Urothelium cell line (cell line): ENCODE results near the gene CILP.
"Not testable (repeated sequence)": the region's sequence is repeated elsewhere in the genome, so short reads cannot be mapped to it uniquely, and the experiment has no call there.

Source experiments
- DNase-seq: peaks from one replicate; pipeline ENCODE4 v3.0.0; 2011; ENCODE audit warnings: low spot score, mixed read lengths
- FAIRE-seq: peaks from 2 replicates; lab custom pipeline; 2011; peaks lifted over from hg19 to GRCh38; lab: Jason Lieb, UNC

CILP gene

DNA sequence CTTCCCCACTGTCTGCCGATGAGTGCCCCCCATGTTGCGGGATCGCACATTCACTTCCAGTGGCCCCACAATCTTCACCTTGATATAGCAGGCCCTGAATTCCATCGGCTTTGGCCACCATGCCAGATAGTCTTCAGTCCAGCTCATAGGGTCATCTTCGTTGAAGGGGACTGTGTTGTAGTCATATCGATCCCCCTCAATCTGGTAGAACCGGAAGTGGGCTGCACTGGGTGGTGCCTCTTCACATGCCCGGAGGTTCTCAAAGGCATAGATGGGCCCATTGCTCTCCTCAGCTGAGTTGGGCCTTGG is 14.0 kb downstream of the CILP start:
- DNase-seq (no peak), FAIRE-seq (peak; percentile 13)

DNA sequence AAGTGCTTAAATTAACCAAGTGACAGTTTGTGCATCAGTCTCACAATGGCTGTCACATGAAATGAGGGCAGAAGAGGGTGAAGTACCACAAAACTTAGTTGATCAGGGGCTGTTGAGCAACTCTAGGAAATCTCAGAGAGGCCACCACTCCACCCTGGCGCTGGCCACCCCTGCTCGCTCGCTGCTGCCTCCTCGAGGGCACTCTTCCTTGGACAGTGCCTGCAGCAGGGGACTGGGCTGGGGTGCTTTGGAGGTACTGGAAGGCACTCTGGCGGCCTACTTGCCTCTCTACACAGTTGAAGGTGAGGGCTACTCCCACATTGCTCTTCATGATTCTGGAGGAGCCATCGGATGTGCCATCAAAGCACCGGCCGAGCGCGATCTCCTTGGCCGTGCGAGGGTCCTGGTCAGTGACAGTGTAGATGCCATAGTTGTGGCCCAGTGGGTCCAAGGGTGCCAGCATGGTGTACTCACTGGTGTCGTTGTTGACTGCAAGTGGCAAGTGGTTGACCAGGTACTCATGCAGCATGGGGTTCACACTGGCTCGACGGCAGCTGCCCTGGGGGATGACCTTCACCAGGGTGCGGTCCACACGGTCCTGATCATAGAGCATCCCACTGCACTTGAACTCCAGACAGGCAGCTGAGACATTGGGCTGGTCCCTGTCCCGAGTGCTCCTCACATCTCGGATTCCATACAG is 14.5 kb downstream of the CILP start:
- DNase-seq (peak; percentile 2), FAIRE-seq (peak; percentile 62)

DNA sequence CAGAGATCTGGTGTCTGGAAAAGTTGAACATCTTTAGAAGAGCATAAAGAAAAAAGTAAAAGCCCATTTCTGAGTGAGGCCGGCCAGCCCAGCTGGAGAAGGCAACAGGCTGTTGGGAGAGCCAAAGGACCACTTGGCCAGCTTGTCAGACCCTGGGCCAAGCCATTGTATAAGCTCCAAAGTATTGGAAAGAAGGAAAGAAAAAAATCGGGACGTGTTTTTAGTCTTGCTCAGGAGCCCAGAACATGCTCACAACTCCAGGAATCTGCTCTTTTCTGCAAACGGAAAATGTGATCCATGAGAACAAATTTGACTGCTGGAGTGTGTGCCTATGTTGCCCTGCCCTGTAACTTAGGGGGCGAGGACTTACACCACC is 15.7 kb downstream of the CILP start:
- DNase-seq, result no peak

DNA sequence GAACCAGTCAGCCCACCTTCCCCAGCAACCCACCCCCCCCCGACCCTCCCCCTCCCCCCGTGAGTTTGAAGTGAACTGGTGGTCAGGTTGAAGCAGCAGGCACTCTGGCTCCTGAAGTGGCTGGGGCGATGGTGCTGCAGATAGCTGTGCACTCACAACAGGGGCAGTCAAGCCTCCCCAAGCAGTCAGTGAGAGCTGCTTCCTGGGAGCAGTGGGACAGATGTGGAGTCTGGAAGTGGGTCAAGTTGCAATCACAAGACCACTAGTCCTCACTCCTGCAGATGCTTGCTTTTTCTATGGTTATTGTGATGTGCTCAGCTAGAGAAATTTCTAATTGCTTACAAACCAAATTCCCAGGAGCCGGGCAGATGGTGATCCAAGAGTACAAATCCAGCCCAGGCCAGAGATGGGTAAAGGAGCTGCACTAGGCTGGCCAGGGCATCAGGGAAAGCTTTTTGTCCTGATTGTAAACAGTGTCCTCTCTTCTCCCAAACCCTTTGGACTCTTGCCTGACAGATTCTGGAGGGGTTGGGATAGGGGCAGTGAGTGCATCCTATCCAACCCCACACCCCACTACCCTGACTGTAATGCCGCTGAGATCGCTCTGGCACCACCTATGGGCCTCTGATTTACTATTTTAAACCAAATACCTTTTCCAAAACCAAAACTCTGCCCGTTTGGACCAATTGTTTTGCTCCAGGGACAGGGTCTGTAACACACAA is 16.3 kb downstream of the CILP start:
- no peak for DNase-seq
- no peak for FAIRE-seq

More for the DNA sequence above, 15.7 kb downstream of the CILP start:
- no peak for FAIRE-seq

DNA sequence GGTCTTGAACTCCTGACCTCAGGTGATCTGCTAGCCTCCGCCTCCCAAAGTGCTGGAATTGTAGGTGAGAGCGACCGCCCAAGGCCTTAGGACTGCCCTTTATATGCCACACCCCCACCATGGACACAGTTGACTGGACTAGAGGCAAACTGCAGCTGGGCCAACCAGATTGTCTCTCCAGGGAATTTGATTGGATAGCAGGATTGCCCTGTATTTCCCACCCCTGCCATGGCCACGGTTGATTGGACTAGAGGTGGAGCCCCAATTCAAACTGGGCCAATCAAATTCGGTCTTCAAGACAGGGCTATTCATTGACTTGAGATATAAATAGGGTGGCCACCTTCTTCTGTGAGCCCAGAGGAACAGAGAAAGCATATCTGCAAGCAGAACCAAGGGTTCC is 19.3 kb downstream of the CILP start:
- DNase-seq (peak; percentile 11), FAIRE-seq (no peak)

DNA sequence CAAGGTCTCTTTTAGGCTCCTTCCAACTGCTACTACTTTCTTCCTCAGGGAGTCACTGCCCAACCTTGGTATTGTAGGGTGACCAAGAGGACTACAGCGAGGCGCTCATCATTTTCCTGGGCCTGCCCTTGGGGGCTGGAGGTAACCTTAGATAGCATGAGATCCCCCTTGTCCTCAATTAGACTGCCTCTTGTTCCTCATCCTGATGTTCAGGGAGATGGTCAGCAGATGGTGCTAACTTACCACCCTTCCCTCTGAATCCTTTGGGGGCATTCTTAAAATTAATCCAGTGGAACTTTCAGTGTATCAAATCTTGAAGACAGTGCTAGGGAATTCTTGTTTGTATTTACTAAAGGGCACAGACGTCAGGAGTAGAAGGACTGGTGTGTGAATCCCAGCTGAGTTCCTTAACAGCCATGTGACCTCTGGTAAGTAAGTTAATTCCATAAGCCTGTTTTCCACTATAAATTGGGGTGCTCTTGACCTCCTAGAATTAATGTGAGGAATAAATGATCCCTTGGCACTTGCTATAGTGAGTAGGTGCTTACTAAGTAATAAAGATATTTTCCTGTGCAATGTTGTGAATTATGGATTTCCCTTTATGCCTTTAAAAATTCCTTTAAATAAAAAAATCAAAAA is 22.1 kb downstream of the CILP start:
- FAIRE-seq (peak; percentile 56), DNase-seq (peak; percentile 66)

DNA sequence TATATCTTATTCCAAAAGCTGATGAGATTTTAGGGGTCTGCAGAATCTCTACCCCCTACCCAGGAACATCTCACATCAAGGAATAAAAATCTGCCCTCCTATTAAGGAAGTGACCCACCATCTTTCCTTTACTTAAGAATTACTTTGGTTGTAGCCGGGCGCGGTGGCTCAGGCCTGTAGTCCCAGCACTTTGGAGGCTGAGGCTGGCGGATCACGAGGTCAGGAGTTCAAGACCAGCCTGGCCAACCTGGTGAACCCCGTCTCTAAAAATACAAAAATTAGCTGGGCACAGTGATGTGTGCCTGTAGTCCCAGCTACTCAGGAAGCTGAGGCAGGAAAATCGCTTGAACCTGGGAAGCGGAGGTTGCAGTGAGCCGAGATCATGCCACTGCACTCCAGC is 22.8 kb downstream of the CILP start:
- not testable (repeated sequence) for FAIRE-seq, DNase-seq

DNA sequence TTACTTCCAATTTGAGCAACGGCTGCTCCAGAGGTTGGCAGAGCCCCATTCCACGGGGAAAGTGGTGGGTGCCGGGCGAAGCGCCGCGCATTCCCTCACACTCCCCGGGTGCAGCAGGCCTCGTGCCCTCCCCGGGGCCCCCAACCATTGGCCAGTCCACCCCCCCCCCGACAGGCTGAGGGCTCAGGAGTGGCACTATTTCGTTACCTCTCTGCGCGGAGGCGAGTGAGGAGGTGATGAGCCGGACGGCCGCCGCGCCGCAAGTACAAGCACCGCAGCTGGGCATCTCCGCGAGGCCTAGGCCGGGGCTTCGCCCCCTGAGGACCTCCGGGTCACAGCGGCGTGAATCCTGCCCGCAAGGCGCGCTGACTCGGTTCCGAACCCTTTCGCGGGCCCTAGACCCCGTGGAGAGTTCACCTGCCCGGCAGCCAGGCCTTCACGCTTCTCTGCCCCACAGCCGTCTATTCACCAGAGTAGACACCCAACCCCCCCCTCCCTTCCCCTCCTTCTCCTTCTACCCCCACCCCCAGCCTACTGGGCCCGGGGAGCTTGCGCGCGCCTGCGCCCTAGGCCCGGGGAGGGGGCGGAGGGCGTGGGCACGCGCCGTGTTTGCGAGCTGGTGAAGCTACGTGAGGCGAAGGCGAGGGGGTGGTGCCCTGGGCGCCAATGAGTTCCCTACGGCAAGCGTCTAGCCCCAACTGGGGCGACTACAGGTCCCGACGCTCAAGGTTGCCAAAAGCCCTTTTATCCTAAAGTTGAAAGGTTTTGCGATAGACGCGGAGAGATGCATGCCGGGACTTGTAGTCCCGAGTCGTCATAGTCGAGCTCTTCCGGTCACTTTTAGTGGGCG is 26.2 kb downstream of the CILP start, which contains the start of gene CLPX:
Gene CLPX (minus strand): TSS at position 475 of the 850 bp plus-strand sequence. CDS start 189 bp downstream, at position 286.
- FAIRE-seq (no peak), DNase-seq (peak; percentile 99)

DNA sequence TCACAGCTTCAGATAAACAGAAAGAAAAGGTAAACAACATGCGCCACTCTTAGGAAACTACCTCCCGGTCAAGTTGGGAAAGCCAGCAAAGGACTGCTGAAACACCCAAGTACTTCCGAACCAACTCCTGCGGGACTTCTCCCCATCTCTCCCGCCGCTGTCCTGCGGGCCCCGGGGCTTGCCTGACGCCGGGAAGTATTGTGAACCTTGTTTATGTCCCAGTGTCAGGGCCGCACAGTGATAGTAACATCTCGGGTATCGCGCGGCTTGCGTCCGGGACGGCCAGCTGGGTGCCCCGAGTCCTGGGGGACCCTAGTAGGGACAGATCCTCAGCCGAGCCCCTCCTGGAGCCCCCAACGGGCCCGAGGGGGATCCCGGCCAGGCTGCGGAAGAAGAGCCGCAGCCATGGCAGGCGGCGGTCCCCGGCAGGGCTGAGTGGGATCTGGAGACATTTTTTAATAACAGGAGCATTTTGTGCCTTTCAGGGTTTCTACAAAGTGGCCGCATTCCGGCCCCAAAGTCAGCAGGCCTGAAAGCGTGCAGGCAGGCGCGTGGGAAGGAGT is 26.9 kb downstream of the CILP start:
- no peak for FAIRE-seq
- peak; percentile 69 for DNase-seq

DNA sequence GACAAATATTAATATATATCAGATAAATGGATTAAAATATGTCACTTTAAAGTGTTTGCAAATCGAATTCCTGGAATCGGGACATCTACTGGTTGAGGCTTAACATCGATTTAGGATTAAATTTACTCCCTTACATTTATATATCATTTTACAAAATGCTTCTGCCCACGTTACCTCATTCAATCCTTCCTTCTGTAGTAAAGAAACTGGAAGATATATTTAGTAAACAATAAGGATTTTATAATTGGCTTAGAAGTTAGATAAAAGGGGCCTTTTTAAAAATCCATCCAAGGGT is 27.5 kb downstream of the CILP start:
- no peak for FAIRE-seq
- DNase-seq, result no peak

DNA sequence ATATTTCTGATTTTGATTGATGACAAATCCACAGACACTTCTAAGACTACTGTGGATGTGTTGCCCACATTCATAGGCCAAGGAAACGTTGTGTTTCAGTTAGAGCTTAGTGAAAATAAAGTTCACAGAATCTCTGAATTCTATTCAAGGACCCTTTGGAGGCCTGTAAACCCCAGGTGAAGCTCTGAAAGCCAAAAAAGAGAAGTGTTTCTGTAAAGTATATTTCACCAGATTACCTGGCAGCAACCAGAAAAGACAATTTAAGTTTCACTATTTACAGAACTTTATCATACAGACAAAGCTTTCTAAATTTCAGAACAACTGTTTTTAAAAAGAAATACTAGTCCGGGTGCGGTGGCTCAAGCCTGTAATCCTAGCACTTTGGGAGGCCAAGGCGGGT is 28.7 kb downstream of the CILP start:
- no peak for DNase-seq
- no peak for FAIRE-seq

DNA sequence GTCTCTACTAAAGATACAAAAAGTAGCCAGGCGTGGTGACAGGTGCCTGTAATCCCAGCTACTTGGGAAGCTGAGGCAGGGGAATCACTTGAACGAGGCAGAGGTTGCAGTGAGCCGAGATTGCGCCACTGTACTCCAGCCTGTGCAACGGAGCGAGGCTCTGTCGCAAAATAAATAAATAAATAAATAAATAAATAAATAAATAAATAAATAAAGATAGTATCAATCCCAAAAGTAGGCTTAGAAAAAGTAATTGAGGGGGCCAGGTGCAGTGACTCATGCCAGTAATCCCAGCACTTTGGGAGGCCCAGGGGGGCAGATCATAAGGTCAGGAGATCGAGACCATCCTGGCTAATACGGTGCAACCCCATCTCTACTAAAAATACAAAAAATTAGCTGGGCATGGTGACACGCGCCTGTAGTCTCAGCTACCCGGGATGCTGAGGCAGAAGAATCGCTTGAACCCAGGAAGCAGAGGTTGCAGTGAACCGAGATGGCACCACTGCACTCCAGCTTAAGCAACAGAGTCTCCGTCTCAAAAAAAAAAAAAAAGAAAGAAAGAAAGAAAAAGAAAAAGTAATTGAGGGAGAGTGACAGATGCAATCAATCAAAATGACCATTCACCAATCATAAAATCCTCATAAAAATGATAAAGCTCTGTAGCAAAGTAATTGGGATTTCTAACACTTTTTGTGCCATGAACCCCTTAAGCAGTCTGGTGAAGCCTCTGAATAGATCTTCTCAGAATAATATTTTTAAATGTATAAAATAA is 29.5 kb downstream of the CILP start:
- not testable (repeated sequence) for DNase-seq, FAIRE-seq

DNA sequence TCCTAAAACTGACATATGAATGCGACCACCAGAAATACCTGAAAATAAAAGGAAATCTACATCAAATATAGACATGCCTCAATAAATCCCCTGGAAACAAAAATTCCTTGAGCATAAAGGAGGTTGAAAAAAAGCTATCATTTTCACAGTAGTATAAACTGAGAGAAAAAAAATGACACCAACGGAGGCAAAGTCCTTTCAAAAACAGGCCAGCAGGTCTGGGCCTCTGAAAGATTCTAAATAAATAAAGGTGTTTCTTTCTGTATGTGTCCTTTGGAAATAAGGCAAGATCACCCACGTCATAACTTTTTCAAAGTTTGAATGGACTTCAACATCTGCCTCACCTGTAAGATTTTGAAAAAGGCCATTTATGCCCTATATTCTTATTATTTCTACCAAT is 31.1 kb downstream of the CILP start:
- no peak for DNase-seq
- FAIRE-seq, result no peak

DNA sequence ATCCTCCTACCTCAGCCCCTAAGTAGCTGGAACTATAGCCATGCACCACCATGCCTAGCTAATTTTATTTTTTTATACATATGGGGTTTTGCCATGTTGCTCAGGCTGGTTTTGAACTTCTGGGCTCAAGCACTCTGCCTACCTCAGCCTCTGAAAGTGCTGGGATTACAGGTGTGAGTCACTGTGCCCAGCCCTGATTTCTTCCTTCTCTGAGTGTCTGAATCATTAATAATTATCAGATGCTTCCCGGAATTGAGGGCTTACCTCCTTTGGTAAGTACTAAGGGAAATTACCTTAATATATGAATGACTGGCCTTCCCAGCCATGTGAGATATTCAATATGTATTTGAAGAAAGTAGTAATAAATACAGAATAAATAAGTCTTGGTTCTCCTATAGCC is 33.4 kb downstream of the CILP start:
- FAIRE-seq, result no peak
- no peak for DNase-seq

DNA sequence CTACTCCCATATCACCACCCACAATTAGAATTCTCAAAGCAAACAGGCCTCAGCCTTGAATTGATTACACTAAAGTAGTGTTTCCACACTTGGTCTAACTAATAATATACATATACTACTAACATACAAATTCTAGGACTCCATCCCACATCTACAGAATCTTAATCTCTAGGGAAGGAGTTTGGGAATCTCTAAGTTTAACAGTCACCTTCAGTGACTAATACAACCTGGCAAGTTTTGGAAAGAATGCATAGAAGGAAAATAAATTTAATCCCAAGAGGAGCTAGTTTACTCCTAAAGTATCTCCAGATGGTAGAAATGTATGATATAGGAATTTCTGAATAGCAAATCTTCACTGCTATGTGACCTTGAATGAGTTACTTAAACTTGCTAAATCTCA is 35.2 kb downstream of the CILP start:
- no peak for FAIRE-seq
- DNase-seq, result no peak

DNA sequence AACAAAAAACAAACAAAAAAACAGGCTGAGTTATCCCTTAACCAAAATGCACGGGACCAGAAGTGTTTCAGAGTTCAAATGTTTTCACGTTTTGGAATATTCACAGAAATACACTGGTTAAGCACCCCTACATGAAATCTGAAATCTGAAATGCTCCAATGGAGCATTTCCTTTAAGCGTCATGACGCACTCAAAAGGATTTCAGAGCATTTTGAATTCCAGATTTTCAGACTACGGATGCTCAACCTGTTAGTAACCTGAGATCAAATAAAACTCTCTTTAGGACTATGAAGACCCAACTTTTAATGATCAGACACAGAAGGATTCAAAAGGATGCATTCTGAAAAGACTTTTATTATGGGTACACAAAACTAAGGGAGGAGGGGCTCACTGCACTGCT is 35.8 kb downstream of the CILP start:
- no peak for FAIRE-seq

DNA sequence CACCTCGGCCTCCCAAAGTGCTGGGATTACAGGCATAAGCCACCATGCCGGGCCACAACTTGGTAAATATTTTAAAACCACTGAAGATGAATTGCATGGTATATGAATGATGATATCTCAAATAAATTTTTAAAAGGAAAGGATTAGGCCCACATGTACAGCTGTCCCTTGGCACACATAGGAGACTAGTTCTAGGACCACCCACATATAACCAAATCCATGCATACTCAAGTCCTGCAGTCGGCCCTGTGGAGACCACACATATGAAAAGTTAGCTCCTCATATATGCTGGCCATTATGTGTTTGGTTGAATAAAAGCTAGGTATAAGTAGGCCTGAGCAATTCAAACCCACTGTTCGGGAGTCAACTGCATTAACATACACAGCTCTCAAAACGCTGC is 36.8 kb downstream of the CILP start:
- DNase-seq (no peak), FAIRE-seq (peak; percentile 9)

More for the DNA sequence above, 35.8 kb downstream of the CILP start:
- DNase-seq, result no peak

DNA sequence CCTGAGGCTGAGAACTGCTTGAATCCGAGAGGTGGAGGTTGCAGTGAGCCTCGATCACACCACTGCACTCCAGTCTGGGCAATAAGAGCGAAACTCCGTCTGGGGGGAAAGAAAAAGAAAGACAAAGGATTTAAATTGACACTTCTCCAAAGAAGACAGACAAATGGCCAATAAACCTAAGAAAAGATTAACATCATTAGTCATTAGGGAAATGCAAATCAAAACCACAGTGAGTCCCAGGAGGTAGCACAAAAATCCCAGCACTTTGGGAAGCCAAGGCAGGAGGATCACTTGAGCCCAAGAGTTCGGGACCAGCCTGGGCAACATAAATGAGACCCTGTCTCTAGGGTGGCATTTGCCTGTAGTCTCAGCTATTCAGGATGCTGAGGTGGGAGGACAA is 38.7 kb downstream of the CILP start:
- no peak for FAIRE-seq
- no peak for DNase-seq

DNA sequence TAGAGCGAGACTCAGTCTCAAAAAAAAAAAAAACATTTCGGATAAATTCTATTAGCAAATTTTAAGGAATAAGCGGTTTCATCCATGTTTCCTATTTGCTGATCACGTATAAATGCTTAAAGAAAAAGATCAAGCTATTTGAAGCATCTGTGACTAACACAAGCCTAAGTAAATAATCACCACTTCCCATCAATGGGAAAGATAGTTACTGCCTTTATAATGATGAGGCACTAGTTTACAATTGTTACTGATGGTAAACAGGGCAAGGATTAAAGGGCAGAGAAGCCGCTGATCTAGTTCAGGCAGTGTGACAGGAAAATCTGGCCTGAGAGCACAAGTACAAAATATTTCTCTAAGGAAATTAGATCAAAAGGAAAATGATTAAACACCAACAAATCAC is 39.8 kb downstream of the CILP start:
- DNase-seq, result no peak
- no peak for FAIRE-seq

DNA sequence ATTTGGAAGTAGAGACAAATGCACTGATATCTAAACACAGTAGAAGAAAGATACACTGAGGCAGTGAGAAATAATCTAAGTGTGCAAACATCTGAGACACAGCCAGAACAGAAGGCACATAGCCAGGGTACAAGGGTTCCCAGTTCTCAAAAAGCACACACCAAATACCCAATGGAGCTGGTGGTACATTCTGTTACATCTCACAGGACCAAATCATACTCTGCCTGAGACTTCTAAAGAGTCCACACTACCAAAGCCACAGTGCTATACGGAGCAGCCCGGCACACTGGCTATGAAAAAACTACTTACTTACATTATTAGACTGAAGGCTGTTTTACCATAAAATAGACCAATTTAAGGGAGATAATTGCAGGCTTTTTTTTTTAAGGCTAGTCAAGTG is 45.4 kb downstream of the CILP start:
- FAIRE-seq (no peak), DNase-seq (no peak)
